Measurements from ENCODE around the gene FGGY.

Gene FGGY

GRCh38 chr1:59322814-59323213 lies 25.9 kb downstream of the FGGY start:
- H3K9me3 ChIP-seq (ENCODE audit: insufficient read depth, low read length): peaks cover 22% of the 10 kb centered on the region; the same call in 1 of the 2 replicates
- no peak overlapping the region for H3K9ac ChIP-seq (ENCODE audit: insufficient read length, low read depth)
- H3K4me3 ChIP-seq (ENCODE audit: insufficient read length, low read depth): no peak overlapping the region
- H3K27me3 ChIP-seq (ENCODE audit: insufficient read depth, insufficient read length): no peaks in the 10 kb centered on the region
- no peaks in the 10 kb centered on the region for H3K36me3 ChIP-seq (ENCODE audit: insufficient read depth, insufficient read length, low read length)
- DNase-seq (ENCODE audit: low read depth, low spot score): no peak
- no peaks in the 10 kb centered on the region for H3K4me1 ChIP-seq (ENCODE audit: insufficient read depth, insufficient read length)
- TF ChIP-seq ZNF274 (IDR thresholded peaks at IDR 0.05; ENCODE audit: low read depth, low read length) (no peak), YY1 (IDR thresholded peaks at IDR 0.05; ENCODE audit: insufficient read depth, insufficient read length) (no peak)

GRCh38 chr1:59323879-59324278 lies 27.0 kb downstream of the FGGY start:
- H3K36me3 ChIP-seq (ENCODE audit: insufficient read depth, insufficient read length, low read length): no peaks in the 10 kb centered on the region
- no peak for TF ChIP-seq YY1 (IDR thresholded peaks at IDR 0.05; ENCODE audit: insufficient read depth, insufficient read length)
- no peaks in the 10 kb centered on the region for H3K27me3 ChIP-seq (ENCODE audit: insufficient read depth, insufficient read length)
- no peaks in the 10 kb centered on the region for H3K4me1 ChIP-seq (ENCODE audit: insufficient read depth, insufficient read length)
- DNase-seq (ENCODE audit: low read depth, low spot score): no peak
- H3K9me3 ChIP-seq (ENCODE audit: insufficient read depth, low read length): peaks cover 14% of the 10 kb centered on the region; the same call in 1 of the 2 replicates
- H3K9ac ChIP-seq (ENCODE audit: insufficient read length, low read depth): no peak overlapping the region
- H3K4me3 ChIP-seq (ENCODE audit: insufficient read length, low read depth): no peak overlapping the region

GRCh38 chr1:59328353-59328752 lies 31.5 kb downstream of the FGGY start:
- Histone ChIP-seq H3K4me3 (ENCODE audit: insufficient read length, low read depth) (no peak overlapping the region), H3K36me3 (ENCODE audit: insufficient read depth, insufficient read length, low read length) (no peaks in the 10 kb centered on the region), H3K9me3 (ENCODE audit: insufficient read depth, low read length) (peaks cover 5% of the 10 kb centered on the region; the same call in 1 of the 2 replicates), H3K9ac (ENCODE audit: insufficient read length, low read depth) (no peak overlapping the region), H3K27me3 (ENCODE audit: insufficient read depth, insufficient read length) (no peaks in the 10 kb centered on the region), H3K4me1 (ENCODE audit: insufficient read depth, insufficient read length) (no peaks in the 10 kb centered on the region)
- no peak for DNase-seq (ENCODE audit: low read depth, low spot score)
- TF ChIP-seq SUZ12 (IDR thresholded peaks at IDR 0.05; ENCODE audit: extremely low read depth, insufficient read depth, insufficient read length) (no peak), ZNF274 (IDR thresholded peaks at IDR 0.05; ENCODE audit: low read depth, low read length) (no peak), YY1 (IDR thresholded peaks at IDR 0.05; ENCODE audit: insufficient read depth, insufficient read length) (no peak)

- Histone ChIP-seq H3K4me3 (ENCODE audit: insufficient read length, low read depth) (no peak overlapping the region), H3K36me3 (ENCODE audit: insufficient read depth, insufficient read length, low read length) (no peaks in the 10 kb centered on the region), H3K4me1 (ENCODE audit: insufficient read depth, insufficient read length) (no peaks in the 10 kb centered on the region), H3K9ac (ENCODE audit: insufficient read length, low read depth) (no peak overlapping the region), H3K9me3 (ENCODE audit: insufficient read depth, low read length) (peaks cover 5% of the 10 kb centered on the region; the same call in 1 of the 2 replicates), H3K27me3 (ENCODE audit: insufficient read depth, insufficient read length) (no peaks in the 10 kb centered on the region)
- no peak for TF ChIP-seq YY1 (IDR thresholded peaks at IDR 0.05; ENCODE audit: insufficient read depth, insufficient read length)
- no peak for DNase-seq (ENCODE audit: low read depth, low spot score)
These were observed 32.6 kb downstream of the FGGY start for GRCh38 chr1:59329412-59330053.

- H3K4me3 ChIP-seq (ENCODE audit: insufficient read length, low read depth): no peak overlapping the region
- H3K27me3 ChIP-seq (ENCODE audit: insufficient read depth, insufficient read length): no peaks in the 10 kb centered on the region
- TF ChIP-seq ZNF274 (IDR thresholded peaks at IDR 0.05; ENCODE audit: low read depth, low read length): no peak
- no peak for DNase-seq (ENCODE audit: low read depth, low spot score)
- no peaks in the 10 kb centered on the region for H3K36me3 ChIP-seq (ENCODE audit: insufficient read depth, insufficient read length, low read length)
- H3K9me3 ChIP-seq (ENCODE audit: insufficient read depth, low read length): no peaks in the 10 kb centered on the region
- H3K4me1 ChIP-seq (ENCODE audit: insufficient read depth, insufficient read length): no peaks in the 10 kb centered on the region
- H3K9ac ChIP-seq (ENCODE audit: insufficient read length, low read depth): no peak overlapping the region
These were observed 35.1 kb downstream of the FGGY start for GRCh38 chr1:59331686-59332620.

GRCh38 chr1:59332983-59333382 lies 36.1 kb downstream of the FGGY start:
- no peaks in the 10 kb centered on the region for H3K36me3 ChIP-seq (ENCODE audit: insufficient read depth, insufficient read length, low read length)
- no peaks in the 10 kb centered on the region for H3K9me3 ChIP-seq (ENCODE audit: insufficient read depth, low read length)
- no peaks in the 10 kb centered on the region for H3K27me3 ChIP-seq (ENCODE audit: insufficient read depth, insufficient read length)
- TF ChIP-seq YY1 (IDR thresholded peaks at IDR 0.05; ENCODE audit: insufficient read depth, insufficient read length): no peak
- no peak for TF ChIP-seq ZNF274 (IDR thresholded peaks at IDR 0.05; ENCODE audit: low read depth, low read length)
- no peak for TF ChIP-seq SUZ12 (IDR thresholded peaks at IDR 0.05; ENCODE audit: extremely low read depth, insufficient read depth, insufficient read length)
- no peaks in the 10 kb centered on the region for H3K4me1 ChIP-seq (ENCODE audit: insufficient read depth, insufficient read length)
- DNase-seq (ENCODE audit: low read depth, low spot score): no peak
- H3K4me3 ChIP-seq (ENCODE audit: insufficient read length, low read depth): no peak overlapping the region
- H3K9ac ChIP-seq (ENCODE audit: insufficient read length, low read depth): no peak overlapping the region

GRCh38 chr1:59333626-59334277 lies 36.9 kb downstream of the FGGY start:
- DNase-seq (ENCODE audit: low read depth, low spot score): no peak
- no peak overlapping the region for H3K4me3 ChIP-seq (ENCODE audit: insufficient read length, low read depth)
- H3K9ac ChIP-seq (ENCODE audit: insufficient read length, low read depth): no peak overlapping the region

More at GRCh38 chr1:59333626-59334277, 36.9 kb downstream of the FGGY start:
- Histone ChIP-seq H3K27me3 (ENCODE audit: insufficient read depth, insufficient read length) (no peaks in the 10 kb centered on the region), H3K36me3 (ENCODE audit: insufficient read depth, insufficient read length, low read length) (no peaks in the 10 kb centered on the region), H3K4me1 (ENCODE audit: insufficient read depth, insufficient read length) (no peaks in the 10 kb centered on the region), H3K9me3 (ENCODE audit: insufficient read depth, low read length) (no peaks in the 10 kb centered on the region)
- TF ChIP-seq SUZ12 (IDR thresholded peaks at IDR 0.05; ENCODE audit: extremely low read depth, insufficient read depth, insufficient read length): no peak
- no peak for TF ChIP-seq ZNF274 (IDR thresholded peaks at IDR 0.05; ENCODE audit: low read depth, low read length)
- TF ChIP-seq YY1 (IDR thresholded peaks at IDR 0.05; ENCODE audit: insufficient read depth, insufficient read length): no peak

Data from NT2/D1 (cell line).